ENCODE data around the gene ZBTB45.
A peak's percentile ranks its signal among the peaks of the same experiment; 100 is the strongest.

Gene ZBTB45

GRCh38 chr19:58563823-58564222, 44.2 kb upstream of the ZBTB45 start:
- CTCF ChIA-PET: interaction anchor here (0.6 to 1.0 kb wide), 3 partner anchors 18 to 47 kb away, joined by 3 to 6 read pairs (median 4); partner anchors contain the start of gene TRIM28
- Histone ChIP-seq H3K4me3 (ENCODE audit: low read depth, low read length) (no peak overlapping the region), H3K27ac (ENCODE audit: extremely low read depth, low read depth, low read length) (no peak overlapping the region)

DNA sequence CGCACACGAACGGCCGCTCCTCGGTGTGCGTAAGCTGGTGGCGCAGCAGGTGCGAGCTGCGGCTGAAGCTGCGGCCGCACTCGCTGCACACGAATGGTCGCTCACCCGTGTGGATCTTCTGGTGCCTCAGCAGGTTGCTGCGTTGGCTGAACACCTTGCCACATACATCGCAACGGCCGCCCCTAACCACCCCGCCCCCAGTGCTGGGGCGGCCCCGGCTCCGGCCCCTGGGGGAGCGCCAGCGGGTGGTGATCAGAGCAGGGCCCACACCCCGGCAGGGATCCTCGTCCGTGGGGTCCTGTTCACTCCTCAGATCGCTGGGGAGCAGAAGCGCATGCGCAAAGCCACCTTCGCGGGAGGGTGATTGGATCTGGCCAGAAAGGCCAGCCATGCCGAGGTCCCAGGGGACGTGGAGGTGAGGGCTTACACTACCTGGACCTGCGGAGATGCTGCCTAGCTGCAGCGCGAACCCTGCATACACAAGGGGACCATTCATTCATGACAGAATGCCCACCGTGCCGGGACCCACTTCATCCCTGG, 43.5 kb upstream of the ZBTB45 start:
- ChIA-PET CTCF (interaction anchor here (2.0 kb wide), 1 partner anchor 44 kb away, joined by 5 read pairs; the partner anchor contains the start of gene ZBTB45), POLR2A (interaction anchor here (0.7 to 3.6 kb wide), 6 partner anchors 9 to 19 kb away, joined by 3 to 19 read pairs (median 16); partner anchors contain the start of genes MZF1 and TRIM28)
- Histone ChIP-seq H3K4me3 (ENCODE audit: low read depth, low read length) (peak overlapping the region; percentile 21), H3K4me1 (ENCODE audit: control insufficient read depth, insufficient read depth, low read length) (peaks cover 6% of the 10 kb centered on the region; the same call in 1 of the 2 replicates), H3K27ac (ENCODE audit: extremely low read depth, low read depth, low read length) (no peak overlapping the region), H3K36me3 (ENCODE audit: control insufficient read depth in 2 of 2, insufficient read depth in 1 of 2, low read length in 2 of 2) (peaks cover 7 to 34% of the 10 kb centered on the region in 2 experiments; a peak in 2 of 3 replicates), H3K9me3 (ENCODE audit: control insufficient read depth, insufficient read depth, low read depth, low read length) (no peaks in the 10 kb centered on the region)
- TF ChIP-seq ZNF530 (tag by site-specific recombination; IDR thresholded peaks at IDR 0.05; ENCODE audit: low read depth) (no peak), ZNF677 (tag by site-specific recombination; IDR thresholded peaks at IDR 0.05) (no peak), ZNF146 (tag by site-specific recombination; IDR thresholded peaks at IDR 0.05) (no peak), ZIC2 (tag by site-specific recombination; IDR thresholded peaks at IDR 0.05) (no peak), ZBTB20 (tag by site-specific recombination; IDR thresholded peaks at IDR 0.05) (no peak), ZNF433 (tag by site-specific recombination; IDR thresholded peaks at IDR 0.05; ENCODE audit: low read depth) (no peak)
- TF ChIP-seq, protein P1, sequence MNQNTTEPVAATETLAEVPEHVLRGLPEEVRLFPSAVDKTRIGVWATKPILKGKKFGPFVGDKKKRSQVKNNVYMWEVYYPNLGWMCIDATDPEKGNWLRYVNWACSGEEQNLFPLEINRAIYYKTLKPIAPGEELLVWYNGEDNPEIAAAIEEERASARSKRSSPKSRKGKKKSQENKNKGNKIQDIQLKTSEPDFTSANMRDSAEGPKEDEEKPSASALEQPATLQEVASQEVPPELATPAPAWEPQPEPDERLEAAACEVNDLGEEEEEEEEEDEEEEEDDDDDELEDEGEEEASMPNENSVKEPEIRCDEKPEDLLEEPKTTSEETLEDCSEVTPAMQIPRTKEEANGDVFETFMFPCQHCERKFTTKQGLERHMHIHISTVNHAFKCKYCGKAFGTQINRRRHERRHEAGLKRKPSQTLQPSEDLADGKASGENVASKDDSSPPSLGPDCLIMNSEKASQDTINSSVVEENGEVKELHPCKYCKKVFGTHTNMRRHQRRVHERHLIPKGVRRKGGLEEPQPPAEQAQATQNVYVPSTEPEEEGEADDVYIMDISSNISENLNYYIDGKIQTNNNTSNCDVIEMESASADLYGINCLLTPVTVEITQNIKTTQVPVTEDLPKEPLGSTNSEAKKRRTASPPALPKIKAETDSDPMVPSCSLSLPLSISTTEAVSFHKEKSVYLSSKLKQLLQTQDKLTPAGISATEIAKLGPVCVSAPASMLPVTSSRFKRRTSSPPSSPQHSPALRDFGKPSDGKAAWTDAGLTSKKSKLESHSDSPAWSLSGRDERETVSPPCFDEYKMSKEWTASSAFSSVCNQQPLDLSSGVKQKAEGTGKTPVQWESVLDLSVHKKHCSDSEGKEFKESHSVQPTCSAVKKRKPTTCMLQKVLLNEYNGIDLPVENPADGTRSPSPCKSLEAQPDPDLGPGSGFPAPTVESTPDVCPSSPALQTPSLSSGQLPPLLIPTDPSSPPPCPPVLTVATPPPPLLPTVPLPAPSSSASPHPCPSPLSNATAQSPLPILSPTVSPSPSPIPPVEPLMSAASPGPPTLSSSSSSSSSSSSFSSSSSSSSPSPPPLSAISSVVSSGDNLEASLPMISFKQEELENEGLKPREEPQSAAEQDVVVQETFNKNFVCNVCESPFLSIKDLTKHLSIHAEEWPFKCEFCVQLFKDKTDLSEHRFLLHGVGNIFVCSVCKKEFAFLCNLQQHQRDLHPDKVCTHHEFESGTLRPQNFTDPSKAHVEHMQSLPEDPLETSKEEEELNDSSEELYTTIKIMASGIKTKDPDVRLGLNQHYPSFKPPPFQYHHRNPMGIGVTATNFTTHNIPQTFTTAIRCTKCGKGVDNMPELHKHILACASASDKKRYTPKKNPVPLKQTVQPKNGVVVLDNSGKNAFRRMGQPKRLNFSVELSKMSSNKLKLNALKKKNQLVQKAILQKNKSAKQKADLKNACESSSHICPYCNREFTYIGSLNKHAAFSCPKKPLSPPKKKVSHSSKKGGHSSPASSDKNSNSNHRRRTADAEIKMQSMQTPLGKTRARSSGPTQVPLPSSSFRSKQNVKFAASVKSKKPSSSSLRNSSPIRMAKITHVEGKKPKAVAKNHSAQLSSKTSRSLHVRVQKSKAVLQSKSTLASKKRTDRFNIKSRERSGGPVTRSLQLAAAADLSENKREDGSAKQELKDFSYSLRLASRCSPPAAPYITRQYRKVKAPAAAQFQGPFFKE (tag by site-specific recombination; IDR thresholded peaks at IDR 0.05; ENCODE audit: borderline replicate concordance): no peak

More at GRCh38 chr19:58563823-58564222, 44.2 kb upstream of the ZBTB45 start:
- Histone ChIP-seq H3K36me3 (ENCODE audit: control insufficient read depth in 2 of 2, insufficient read depth in 1 of 2, low read length in 2 of 2) (peaks cover 7 to 39% of the 10 kb centered on the region in 2 experiments; a peak in 2 of 3 replicates), H3K9me3 (ENCODE audit: control insufficient read depth, insufficient read depth, low read depth, low read length) (no peaks in the 10 kb centered on the region), H3K4me1 (ENCODE audit: control insufficient read depth, insufficient read depth, low read length) (peaks cover 6% of the 10 kb centered on the region; the same call in 1 of the 2 replicates)
- POLR2A ChIA-PET: interaction anchor here (0.7 to 3.6 kb wide), 3 partner anchors 8 to 20 kb away, joined by 3 to 19 read pairs (median 4); partner anchors contain the start of genes CHMP2A, MZF1 and TRIM28
- TF ChIP-seq, protein P2, sequence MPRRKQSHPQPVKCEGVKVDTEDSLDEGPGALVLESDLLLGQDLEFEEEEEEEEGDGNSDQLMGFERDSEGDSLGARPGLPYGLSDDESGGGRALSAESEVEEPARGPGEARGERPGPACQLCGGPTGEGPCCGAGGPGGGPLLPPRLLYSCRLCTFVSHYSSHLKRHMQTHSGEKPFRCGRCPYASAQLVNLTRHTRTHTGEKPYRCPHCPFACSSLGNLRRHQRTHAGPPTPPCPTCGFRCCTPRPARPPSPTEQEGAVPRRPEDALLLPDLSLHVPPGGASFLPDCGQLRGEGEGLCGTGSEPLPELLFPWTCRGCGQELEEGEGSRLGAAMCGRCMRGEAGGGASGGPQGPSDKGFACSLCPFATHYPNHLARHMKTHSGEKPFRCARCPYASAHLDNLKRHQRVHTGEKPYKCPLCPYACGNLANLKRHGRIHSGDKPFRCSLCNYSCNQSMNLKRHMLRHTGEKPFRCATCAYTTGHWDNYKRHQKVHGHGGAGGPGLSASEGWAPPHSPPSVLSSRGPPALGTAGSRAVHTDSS (tag by site-specific recombination; IDR thresholded peaks at IDR 0.05): no peak
- TF ChIP-seq, protein P3, sequence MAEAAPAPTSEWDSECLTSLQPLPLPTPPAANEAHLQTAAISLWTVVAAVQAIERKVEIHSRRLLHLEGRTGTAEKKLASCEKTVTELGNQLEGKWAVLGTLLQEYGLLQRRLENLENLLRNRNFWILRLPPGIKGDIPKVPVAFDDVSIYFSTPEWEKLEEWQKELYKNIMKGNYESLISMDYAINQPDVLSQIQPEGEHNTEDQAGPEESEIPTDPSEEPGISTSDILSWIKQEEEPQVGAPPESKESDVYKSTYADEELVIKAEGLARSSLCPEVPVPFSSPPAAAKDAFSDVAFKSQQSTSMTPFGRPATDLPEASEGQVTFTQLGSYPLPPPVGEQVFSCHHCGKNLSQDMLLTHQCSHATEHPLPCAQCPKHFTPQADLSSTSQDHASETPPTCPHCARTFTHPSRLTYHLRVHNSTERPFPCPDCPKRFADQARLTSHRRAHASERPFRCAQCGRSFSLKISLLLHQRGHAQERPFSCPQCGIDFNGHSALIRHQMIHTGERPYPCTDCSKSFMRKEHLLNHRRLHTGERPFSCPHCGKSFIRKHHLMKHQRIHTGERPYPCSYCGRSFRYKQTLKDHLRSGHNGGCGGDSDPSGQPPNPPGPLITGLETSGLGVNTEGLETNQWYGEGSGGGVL (tag by site-specific recombination; IDR thresholded peaks at IDR 0.05): no peak
- TF ChIP-seq, protein P4, sequence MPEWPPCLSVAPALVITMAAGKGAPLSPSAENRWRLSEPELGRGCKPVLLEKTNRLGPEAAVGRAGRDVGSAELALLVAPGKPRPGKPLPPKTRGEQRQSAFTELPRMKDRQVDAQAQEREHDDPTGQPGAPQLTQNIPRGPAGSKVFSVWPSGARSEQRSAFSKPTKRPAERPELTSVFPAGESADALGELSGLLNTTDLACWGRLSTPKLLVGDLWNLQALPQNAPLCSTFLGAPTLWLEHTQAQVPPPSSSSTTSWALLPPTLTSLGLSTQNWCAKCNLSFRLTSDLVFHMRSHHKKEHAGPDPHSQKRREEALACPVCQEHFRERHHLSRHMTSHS (tag by site-specific recombination; IDR thresholded peaks at IDR 0.05): no peak
